ENCODE measurements around the gene PRH1.

DNA sequence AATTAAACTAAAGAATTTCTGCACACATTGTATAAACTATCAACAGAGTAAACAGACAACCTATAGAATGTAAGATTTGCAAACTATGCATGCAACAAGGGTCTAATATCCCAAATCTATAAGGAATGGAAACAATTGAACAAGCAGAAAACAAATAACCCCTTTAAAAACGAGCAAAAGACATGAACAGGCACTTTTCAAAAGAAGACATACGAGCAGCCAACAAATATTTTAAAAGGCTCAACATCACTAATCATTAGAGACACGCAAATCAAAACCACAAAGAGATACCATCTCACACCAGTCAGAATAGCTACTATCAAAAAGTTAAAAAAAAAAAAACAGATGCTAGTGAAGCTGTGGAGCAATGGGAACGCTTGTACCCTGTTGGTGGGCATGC, 20.6 kb upstream of the PRH1 start:
- TF ChIP-seq EGR1 (IDR thresholded peaks at IDR 0.05), result no peak
- TF ChIP-seq FOXM1 (IDR thresholded peaks at IDR 0.05; ENCODE audit: borderline replicate concordance, low read depth), result no peak
- TF ChIP-seq, protein P1, sequence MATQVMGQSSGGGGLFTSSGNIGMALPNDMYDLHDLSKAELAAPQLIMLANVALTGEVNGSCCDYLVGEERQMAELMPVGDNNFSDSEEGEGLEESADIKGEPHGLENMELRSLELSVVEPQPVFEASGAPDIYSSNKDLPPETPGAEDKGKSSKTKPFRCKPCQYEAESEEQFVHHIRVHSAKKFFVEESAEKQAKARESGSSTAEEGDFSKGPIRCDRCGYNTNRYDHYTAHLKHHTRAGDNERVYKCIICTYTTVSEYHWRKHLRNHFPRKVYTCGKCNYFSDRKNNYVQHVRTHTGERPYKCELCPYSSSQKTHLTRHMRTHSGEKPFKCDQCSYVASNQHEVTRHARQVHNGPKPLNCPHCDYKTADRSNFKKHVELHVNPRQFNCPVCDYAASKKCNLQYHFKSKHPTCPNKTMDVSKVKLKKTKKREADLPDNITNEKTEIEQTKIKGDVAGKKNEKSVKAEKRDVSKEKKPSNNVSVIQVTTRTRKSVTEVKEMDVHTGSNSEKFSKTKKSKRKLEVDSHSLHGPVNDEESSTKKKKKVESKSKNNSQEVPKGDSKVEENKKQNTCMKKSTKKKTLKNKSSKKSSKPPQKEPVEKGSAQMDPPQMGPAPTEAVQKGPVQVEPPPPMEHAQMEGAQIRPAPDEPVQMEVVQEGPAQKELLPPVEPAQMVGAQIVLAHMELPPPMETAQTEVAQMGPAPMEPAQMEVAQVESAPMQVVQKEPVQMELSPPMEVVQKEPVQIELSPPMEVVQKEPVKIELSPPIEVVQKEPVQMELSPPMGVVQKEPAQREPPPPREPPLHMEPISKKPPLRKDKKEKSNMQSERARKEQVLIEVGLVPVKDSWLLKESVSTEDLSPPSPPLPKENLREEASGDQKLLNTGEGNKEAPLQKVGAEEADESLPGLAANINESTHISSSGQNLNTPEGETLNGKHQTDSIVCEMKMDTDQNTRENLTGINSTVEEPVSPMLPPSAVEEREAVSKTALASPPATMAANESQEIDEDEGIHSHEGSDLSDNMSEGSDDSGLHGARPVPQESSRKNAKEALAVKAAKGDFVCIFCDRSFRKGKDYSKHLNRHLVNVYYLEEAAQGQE (IDR thresholded peaks at IDR 0.05; ENCODE audit: low read depth), result no peak
